GF-D8 (cell line): ENCODE measurements around the gene MAPK1.
"Not testable (repeated sequence)": the region's sequence is repeated elsewhere in the genome, so short reads cannot be mapped to it uniquely, and the experiment has no call there.

Source experiments
- DNase-seq: peaks from one replicate; lab custom pipeline; 2025; lab: John Stamatoyannopoulos, UW

MAPK1 gene

DNA sequence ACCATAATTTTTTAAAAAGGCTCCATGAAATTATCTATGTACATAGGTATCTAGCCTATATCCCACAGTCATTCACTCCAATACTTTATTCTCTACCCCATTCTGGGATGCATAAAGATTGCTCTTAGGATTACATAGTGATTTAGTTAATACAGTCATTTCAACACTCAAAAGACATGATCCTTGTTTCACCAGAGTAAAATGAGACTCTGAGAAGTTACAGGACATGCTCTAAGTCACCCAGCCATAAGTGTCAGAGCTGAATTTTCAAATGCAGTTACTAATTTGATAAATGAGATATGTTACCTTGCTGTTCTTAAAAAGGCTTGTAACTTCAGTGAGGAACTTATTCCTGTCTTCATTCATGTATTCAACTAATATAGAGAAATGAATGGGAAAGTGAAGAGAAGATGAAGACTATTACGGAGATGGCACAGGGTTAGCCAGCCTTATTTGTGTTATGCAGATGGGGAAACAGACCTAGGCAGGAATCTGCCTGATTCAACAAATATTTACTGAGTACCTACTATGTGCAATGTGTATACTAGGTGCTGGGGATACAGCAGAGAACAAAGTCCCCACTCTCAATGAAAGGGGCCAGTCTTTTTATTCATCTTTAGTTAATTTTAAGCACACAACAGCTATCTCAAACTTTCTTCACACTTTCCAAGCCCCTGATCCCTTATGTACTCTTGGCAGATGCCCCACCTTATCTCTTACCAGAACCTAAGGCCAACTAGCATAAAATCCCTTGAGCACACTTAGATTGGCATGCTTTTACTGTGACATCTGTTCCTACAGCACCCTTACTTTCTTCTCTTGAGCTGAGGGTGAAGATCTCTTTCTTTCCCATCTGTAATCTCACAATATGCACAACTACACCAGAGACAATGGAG lies 21.6 kb downstream of the MAPK1 start:
- DNase-seq = no peak

DNA sequence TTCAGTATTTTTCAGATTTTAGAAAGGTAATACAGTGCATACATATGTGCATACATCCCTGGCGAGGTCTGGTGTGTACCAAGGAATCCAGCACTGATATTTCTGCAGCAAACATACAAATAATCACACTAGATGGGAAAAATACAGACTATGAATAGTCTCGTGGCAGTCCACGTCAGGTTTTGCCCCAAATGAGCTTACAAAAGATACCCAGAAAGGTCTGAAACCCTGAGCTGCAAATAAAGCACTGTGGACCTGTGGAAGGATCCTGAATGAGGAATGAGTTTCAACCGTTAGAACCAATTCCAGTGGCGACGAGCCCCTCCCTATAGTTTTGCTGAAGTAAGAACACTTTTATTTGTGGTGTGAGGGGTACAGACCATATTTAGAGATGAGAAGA lies 24.5 kb downstream of the MAPK1 start:
- DNase-seq = no peak

GRCh38 chr22:21841422-21841821 lies 26.0 kb downstream of the MAPK1 start:
- DNase-seq = no peak

DNA sequence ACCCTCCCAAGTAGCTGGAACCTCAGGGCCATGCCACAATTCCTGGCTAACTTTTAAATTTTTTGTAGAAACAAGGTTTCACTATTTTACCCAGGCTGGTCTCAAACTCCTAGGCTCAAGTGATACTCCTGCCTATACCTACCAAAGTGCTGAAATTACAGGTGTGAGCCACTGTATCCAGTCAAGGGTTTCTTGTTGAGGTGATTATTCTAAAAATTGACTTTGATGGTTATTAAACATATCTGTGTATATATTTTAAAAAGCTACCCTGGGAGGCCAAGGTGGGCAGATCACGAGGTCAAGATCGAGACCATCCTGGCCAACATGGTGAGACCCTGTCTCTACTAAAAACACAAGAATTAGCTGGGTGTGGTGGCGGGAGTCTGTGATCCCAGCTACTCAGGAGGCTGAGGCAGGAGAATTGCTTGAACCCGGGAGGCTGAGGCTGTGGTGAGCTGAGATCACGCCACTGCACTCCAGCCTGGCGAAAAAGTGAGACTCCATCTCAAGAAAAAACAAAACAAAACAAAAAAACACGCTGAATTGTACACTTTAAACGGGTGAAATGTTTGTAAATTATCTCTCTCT lies 27.1 kb downstream of the MAPK1 start:
- no peak for DNase-seq

DNA sequence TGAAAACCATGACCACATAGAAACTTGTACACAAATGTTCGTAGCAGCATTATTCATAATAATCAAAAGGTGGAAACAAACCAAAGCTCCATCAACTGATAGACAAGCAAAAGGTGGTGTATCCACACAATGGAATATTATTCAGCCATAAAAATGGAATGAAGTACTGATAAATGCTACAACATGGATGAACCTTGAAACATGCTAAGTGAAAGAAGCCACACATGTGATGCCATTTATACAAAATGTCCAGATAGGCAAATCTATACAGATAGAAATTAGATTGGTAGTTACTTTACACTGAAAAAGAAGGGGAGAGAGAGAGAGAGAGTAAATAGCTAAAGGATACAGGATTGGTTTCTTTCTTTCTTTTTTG lies 27.7 kb downstream of the MAPK1 start:
- no peak for DNase-seq

GRCh38 chr22:21839104-21839764 lies 28.2 kb downstream of the MAPK1 start:
- DNase-seq = not testable (repeated sequence)

GRCh38 chr22:21837248-21837979 lies 30.0 kb downstream of the MAPK1 start:
- no peak for DNase-seq

GRCh38 chr22:21836486-21836885 lies 31.0 kb downstream of the MAPK1 start:
- not testable (repeated sequence) for DNase-seq

- no peak for DNase-seq
Measured at GRCh38 chr22:21835378-21835777, 32.1 kb downstream of the MAPK1 start.

DNA sequence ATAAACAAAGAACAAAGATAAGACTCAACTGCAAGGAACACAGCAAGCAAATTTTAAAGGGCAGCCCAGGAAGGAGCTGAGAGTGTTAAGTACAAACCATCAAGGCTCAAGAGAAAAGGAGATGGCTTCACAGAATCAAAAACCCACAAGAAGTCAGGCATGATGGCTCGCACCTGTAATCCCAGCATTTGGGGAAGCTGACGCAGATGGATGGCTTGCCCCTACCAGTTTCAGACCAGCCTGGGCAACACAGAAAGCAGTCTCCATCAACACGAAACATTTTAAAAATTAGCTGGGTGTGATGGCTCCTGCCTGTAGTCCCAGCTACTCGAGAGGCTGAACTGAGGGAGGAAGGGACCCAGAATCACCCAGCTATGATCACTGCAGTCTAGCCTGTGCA lies 32.6 kb downstream of the MAPK1 start:
- DNase-seq = no peak

GRCh38 chr22:21832291-21833290 lies 34.9 kb downstream of the MAPK1 start:
- DNase-seq = no peak

- DNase-seq = no peak
Measured at GRCh38 chr22:21829523-21829922, 37.9 kb downstream of the MAPK1 start.

GRCh38 chr22:21828268-21828638 lies 39.2 kb downstream of the MAPK1 start:
- DNase-seq = no peak

- no peak for DNase-seq
Measured at GRCh38 chr22:21827628-21828267, 39.7 kb downstream of the MAPK1 start.

- no peak for DNase-seq
Measured at GRCh38 chr22:21826204-21826603, 41.2 kb downstream of the MAPK1 start.

DNA sequence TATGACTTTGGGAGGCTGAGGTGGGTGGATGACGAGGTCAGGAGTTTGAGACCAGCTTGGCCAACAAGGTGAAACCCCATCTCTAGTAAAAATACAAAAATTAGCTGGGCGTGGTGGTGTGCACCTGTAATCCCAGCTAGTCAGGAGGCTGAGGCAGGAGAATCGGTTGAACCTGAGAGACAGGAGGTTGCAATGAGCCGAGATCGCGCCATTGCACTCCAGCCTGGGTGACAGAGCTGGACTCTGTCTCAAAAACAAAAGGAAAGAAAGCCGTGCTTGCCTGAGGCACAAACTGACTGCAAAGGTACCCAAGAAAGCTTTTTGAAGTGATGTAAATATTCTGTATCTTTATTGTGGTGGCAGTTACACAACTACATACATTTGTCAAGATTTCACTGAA lies 42.5 kb downstream of the MAPK1 start:
- DNase-seq = not testable (repeated sequence)

GRCh38 chr22:21824445-21824912 lies 43.0 kb downstream of the MAPK1 start:
- no peak for DNase-seq

DNA sequence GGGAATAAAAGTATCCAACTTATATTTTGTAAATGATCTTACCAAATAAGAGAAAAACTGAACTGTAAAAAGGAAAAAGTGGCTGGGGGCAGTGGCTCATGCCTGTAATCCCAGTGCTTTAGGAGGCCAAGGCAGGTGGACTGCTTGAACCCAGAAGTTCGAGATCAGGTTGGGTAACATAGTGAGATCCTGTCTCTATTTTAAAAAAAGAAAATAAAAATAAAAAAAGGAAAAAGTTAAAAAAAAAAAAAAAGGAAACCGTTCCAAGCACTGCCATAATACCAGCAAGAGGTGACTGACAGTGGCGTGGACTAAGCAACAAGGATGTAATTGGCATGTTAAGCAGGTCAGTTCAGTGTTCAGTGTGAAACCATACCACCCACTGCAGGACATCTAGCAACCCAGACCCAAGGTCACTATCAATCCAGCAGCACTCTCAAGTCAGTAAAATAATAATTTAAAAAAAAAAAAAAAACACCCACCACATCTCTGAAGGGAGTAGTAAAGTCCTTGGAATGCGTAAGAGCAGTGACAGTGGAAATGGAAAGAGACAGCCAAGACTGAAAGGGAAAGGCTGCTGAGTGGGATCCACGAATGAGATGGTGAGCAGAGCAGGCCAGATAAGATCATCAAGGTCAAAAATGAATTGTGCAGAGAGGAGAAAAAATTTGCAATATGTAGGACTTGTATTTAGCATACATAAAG lies 43.6 kb downstream of the MAPK1 start:
- no peak for DNase-seq

DNA sequence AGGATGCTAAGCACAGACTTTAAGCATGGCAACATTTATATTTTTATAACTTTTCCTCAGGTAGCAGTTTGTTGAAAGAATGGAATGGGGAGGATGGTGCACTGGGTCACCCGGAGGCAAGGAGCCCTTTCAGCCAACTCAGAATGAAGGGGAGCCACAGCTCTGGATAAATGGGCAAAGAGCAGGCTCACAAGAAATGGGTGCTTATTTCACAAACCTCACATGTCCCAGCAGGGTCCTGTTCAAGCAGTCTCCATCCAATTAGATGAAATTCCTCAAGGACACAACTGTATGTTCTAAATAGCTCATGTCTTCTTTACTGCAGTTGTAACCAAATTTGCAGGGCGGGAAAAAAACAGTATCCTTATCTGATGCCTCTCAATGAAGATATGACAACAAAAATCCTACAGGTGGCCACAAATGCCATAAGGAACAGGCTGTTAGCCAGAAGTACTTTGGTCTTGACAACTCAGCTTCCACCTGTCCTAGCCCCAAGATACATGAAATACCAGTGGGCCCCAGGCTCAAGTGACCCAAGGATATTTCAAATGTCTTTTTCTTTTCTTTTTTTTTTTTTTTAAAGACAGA lies 48.2 kb downstream of the MAPK1 start:
- no peak for DNase-seq
